HG03378 (cell line): Measurements from ENCODE around the gene TRIM34.
A peak's percentile ranks its signal among the peaks of the same experiment; 100 is the strongest.
"Not testable (repeated sequence)": the region's sequence is repeated elsewhere in the genome, so short reads cannot be mapped to it uniquely, and the experiment has no call there.

Experiments
- ATAC-seq: cut with Tn5 transposase; IDR thresholded peaks from one replicate; pipeline ENCODE4 v1.9.1; 2021; ENCODE audit warnings: mild to moderate bottlenecking, moderate library complexity; ENCODE audit not compliant: unreplicated experiment

TRIM34 gene, protein sequence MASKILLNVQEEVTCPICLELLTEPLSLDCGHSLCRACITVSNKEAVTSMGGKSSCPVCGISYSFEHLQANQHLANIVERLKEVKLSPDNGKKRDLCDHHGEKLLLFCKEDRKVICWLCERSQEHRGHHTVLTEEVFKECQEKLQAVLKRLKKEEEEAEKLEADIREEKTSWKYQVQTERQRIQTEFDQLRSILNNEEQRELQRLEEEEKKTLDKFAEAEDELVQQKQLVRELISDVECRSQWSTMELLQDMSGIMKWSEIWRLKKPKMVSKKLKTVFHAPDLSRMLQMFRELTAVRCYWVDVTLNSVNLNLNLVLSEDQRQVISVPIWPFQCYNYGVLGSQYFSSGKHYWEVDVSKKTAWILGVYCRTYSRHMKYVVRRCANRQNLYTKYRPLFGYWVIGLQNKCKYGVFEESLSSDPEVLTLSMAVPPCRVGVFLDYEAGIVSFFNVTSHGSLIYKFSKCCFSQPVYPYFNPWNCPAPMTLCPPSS

DNA sequence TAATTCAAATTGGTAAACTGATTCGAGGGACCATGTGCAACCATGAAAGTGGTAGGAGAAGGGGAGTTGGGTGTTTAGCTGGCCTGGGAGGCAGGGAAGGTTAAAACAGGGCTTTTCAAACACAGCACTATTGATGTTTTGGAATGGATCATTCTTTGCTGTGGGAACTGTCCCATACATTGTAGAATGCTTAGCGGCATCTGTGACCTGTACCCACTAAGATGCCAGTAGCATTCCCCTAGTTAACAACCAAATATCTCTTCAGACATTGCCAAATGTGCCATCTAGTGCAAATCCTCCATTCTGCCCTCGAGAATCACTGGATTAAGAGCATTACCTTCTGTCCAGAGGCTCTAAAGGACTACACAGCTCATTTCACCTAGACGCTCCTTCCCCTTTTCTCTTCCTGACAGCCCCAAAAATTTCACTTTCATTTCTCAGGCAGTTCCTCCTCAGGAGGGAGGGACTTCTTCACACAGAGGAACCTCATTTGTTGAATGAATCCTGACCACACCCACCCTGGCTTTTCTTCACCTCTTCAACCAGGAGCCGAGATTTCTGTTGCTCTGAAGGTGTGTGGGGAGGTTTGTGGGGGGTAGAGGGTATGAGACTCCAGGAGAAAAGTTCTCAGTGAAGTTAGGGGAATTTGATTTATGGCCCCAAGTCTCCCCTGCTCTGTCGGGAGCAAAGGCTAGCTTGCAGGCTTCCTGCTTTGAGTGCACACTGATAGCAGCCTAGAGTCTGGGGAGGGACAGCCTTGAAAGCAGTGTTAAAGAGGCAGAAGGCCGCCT lies at the start of gene TRIM34:
Gene TRIM34, plus strand, starts transcription at position 513 of the 791 bp plus-strand sequence. CDS start 7,331 bp downstream, outside the sequence.
- ATAC-seq, result peak; percentile 99

DNA sequence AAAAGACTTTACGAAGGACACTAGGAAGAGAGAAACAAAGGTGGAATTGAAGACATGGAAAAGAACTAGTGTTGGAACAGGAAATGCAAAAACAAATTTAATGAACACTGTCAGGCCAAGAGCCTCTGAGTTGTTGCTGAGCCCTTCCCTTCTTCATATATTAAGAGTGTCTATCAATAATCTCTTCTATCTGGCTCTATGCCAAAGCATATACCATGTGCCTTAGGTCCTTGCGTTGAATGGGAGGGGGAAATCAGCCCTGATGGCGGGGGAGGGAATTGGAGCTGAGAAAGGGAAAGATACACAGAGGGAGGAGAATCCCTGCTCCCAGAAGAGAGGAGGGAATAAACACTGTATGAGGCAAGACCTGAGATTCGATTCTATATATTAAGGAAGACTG lies 49.6 kb upstream of the TRIM34 start:
- no peak for ATAC-seq

DNA sequence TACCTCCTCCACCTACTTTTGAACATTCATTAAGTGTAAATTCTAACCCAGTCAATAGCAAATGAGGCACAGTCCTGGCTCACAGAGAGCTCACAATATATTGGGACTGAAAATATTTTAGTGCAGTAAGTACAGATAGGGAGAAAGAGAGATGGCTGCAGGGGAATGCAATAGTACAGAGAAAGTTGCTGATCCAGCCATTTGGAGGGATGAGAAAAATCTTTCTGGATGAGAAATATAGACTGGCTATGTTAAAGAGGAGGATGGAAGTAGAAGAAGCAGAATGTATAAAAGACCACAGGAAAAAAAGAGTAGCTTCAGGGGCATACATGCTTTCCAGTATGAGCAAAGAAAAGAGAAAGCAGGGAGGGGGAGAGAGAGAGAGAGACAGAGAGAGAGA lies 47.7 kb upstream of the TRIM34 start:
- no peak for ATAC-seq

DNA sequence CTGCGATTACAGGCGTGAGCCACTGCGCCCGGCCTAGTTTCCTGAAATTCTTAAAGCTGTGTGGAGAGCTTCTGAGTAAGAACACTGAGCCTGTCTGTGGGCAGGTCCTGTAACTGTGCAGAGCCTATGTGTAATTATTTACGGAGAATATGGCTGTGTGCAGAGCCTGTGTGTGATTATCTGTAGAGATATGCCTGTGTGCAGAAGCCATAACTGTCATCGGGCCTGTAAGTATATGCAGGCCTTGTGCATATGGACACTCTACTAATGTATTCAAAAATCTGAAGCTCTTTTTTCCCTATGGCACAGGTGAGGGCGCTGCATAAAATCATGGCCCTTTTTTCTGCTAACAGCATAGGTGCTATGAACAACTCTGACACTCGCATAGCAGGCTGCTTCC lies 44.2 kb upstream of the TRIM34 start, which contains the start of gene OR52B6:
Gene OR52B6, plus strand, starts transcription at position 301 of the 400 bp plus-strand sequence. Its CDS starts 0 bp downstream, at position 301.
- ATAC-seq, result no peak

DNA sequence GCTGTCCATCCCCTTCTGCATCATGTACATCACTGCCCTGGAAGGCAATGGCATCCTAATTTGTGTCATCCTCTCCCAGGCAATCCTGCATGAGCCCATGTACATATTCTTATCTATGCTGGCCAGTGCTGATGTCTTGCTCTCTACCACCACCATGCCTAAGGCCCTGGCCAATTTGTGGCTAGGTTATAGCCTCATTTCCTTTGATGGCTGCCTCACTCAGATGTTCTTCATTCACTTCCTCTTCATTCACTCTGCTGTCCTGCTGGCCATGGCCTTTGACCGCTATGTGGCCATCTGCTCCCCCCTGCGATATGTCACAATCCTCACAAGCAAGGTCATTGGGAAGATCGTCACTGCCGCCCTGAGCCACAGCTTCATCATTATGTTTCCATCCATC lies 43.8 kb upstream of the TRIM34 start:
- no peak for ATAC-seq

DNA sequence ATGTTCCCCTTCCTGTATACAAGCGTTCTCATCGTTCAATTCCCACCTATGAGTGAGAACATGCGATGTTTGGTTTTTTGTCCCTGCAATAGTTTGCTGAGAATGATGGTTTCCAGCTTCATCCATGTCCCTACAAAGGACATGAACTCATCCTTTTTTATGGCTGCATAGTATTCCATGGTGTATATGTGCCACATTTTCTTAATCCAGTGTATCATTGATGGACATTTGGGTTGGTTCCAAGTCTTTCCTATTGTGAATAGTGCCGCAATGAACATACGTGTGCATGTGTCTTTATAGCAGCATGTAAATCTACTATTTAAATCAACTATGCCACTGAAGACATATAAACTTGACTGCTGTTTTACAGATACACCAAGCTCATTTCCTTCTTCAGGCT lies 40.3 kb upstream of the TRIM34 start:
- ATAC-seq, result not testable (repeated sequence)

DNA sequence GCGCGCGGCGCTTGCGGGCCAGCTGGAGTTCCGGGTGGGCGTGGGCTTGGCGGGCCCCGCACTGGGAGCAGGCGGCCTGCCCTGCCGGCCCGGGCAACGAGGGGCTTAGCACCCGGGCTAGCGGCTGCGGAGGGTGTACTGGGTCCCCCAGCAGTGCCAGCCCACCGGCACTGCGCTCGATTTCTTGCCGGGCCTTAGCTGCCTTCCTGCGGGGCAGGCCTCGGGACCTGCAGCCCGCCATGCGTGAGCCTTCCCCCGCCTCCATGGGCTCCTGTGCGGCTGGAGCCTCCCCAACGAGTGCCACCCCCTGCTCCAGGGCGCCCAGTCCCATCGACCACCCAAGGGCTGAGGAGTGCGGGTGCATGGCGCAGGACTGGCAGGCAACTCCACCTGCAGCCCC lies 34.9 kb upstream of the TRIM34 start:
- ATAC-seq, result not testable (repeated sequence)

DNA sequence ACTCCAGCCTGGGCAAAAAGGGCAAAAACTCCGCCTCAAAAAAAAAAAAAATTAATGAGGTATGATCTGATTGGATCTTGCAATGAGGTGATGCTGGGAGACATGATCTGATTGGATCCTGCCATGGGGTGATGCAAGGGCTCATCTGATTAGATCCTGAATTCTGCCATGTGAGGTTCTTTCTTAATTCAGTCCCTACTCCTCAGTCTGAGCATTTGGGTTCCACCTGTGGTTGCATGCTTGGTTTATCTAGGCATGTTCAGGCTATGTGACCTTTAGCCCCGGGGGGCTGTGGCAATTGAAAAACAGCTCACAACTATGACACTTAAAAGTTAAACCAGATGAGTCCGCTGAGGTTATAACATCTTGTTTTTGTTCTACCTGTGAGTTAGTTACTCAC lies 33.2 kb upstream of the TRIM34 start:
- no peak for ATAC-seq

DNA sequence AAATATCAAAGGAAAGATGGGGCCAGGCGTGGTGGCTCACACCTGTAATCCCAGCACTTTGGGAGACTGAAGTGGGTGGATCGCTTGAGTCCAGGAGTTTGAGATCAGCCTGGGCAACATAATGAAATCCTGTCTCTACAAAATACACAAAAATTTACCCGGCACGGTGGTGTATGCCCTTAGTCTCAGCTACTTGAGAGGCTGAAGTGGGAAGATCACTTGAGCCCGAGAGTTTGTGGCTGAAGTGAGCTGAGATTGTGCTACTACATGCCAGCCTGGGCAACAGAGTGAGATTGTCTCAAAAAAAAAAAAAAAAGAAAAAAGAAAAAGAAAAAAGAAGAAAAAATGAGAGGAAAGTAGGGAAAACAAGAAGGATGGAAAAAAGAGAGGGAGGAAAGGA lies 32.2 kb upstream of the TRIM34 start:
- ATAC-seq, result no peak

DNA sequence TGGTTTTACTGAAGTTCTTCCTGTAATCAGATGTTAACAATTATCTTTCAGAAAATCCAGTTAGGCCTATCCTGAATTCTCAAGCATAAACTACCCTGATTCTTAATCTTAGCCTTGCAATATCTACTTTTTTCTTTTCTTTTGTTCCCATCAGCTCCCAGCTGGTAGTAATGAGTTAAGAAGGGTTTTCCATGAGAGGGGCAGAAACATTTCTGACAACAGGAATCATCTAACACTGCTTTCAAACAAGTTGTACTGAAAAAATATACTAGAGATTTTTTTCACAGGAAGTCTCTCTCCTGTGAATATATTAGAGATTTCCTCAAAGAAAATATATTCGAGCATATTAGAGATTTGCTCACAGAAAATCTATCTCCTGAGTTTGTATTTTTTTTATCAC lies 31.7 kb upstream of the TRIM34 start:
- no peak for ATAC-seq

DNA sequence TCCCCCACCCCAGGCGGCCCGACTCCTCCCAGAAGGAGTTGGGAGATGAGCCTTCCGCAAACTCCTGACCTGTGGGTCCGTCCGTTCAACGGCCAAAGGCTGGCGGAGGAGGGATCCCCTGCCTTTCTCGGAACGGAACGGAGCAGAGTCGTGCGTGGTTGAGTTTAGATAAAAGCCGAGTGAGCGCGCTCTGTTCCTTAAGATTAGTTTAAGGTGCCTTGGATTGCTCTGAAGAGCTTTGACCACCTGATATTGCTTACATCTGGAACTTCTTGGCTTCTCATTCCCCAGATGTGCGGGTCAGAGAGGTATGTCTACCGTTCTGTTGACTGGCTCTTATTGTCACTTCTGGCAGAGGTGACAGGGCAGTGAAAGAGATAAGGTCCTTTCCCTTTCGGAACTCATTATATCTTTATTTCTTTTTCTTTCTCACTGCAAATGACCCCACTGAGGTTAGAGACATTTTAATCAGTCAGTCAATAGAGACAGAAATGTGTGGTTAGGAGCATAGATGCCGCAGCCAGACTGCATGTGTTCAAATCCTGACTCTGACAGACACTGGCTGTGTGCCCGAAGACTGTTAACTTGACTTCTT lies 28.1 kb upstream of the TRIM34 start, which contains the start of gene TRIM6:
Gene TRIM6, plus strand, starts transcription at position 31 of the 595 bp plus-strand sequence. Its CDS starts 261 bp downstream, at position 292.
- no peak for ATAC-seq

DNA sequence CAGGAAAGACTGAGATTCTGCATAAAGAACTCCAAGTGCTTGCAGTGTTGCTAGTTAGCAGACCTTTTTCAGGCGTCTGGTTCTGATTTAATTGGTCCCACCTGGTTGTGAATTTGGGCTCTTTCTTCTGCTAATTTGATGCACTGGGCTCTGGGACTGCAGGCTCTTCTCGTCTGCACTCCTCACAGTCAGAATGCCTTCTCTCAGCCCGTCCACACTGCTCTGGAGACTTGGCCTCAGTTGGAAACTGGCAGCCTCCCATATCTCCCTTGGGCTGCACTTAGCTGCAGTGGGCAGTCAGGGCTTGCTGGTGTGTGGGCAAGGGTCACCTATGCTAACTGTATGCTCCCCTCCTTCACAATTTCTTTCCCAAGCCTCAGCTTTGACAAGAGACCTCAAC lies 26.8 kb upstream of the TRIM34 start:
- no peak for ATAC-seq

DNA sequence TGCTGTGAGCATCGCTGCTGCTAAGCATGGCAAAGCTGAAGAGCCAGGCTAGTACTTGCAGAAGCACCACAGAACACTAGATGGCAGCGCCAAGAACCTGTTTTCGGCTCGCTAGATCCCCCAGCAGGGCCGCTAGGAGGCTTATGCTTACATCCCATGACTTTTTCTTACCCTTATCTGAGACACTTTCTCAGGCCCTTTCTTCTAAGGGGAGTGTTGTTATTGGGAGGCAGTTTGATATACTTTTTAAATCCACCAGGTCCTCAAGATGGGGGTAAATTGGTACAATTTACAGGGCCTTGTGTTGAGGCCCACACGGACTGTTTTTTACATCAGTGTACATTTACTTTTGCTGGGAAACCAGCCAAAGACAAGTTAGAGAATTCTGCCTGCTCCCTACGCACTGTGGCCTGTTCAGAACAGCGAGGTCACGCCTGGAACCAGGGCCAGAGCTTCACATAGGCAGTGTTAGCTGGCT lies 24.4 kb upstream of the TRIM34 start:
- peak; percentile 88 for ATAC-seq

DNA sequence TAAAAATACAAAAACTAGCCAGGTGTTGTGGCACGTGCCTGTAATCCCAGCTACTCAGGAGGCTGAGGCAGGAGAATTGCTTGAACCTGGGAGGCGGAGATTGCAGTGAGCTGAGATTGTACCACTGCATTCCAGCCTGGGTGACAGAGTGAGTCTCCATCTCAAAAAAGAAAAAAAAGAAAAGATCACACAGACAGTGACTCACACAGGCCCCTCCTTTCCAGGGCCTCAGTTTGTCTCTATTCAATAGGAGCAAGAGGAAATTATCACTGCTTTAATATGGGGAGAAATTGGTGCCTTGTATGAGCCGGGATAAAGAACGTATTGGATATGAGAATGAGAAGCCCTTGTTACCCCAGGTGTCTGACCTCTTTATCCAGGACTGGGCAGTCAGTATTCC lies 22.0 kb upstream of the TRIM34 start:
- not testable (repeated sequence) for ATAC-seq

DNA sequence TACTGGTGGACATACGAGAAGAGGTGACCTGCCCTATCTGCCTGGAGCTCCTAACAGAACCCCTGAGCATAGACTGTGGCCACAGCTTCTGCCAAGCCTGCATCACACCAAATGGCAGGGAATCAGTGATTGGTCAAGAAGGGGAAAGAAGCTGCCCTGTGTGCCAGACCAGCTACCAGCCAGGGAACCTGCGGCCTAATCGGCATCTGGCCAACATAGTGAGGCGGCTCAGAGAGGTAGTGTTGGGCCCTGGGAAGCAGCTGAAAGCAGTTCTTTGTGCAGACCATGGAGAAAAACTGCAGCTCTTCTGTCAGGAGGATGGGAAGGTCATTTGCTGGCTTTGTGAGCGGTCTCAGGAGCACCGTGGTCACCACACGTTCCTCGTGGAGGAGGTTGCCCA lies 21.5 kb upstream of the TRIM34 start:
- ATAC-seq, result no peak

DNA sequence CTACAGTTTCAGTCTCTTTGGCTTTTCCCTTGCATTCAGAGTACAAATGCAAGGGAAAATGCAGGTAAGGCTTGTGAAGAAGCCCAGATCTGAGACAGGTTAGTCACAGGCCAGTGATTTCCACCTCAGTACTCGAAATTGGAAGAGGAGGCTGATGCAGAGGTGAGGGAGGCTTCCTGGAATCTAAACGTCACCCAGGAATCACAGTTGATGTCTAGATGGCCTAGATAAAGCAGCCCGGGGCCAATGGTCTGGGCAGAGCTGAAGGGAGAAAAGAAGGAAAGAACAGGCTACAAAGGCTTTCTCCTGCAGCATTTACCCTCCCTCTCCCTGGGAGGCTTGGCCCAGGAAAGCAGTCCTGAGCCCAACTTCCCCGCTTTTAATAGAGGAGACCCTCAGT lies 19.9 kb upstream of the TRIM34 start:
- no peak for ATAC-seq

DNA sequence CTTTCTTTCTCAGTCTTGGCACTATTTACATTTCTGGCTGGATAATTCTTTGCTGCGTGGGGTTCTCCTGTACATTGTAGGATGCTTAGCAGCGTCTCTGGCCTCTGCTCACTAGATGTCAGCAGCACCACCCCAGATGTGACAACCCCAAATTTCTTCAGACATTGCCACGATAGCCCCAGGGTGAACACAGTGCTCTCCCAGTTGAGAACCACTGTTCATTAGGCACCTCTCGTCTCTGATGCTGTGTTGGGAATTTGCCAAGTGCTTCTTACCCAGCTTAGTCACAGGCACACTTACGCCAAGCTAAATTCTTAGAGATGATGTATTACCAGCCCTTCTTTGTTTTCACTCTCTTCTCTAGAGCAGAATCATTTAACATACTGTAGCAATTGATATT lies 19.0 kb upstream of the TRIM34 start:
- ATAC-seq, result no peak

DNA sequence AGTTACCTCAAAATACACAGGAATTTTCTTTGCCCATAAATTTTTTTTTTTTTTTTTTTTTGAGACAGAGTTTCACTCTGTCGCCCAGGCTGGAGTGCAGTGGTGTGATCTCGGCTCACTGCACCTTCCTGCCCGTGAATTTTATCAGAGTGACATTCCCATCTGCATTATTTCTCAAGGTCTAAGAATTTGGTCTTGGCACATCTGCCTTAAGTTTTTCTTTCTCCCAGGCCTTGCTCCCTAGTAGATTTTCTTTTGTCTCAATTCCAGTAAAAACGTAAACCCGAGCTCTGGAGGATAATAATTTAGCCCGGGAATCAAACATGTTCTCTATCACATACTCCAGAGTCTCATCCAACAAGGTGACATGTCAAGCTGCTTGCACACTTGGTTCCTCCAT lies 16.0 kb upstream of the TRIM34 start:
- no peak for ATAC-seq

DNA sequence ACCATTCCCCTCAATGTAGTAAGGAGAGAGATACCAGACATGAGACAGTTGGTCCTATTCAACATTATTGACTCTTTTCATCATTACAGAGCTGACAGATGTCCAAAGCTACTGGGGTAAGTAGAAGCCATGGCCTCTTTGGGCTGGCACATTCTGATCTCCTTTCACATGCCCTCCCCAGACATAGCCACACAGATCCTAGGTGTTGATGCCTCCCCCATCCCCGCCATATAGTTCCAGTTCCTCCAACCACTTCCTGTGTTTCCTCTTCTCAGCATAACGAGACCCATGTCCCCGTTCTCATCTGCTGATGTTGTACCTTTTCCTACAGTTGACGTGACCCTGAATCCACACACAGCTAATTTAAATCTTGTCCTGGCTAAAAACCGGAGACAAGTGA lies 14.4 kb upstream of the TRIM34 start:
- no peak for ATAC-seq

DNA sequence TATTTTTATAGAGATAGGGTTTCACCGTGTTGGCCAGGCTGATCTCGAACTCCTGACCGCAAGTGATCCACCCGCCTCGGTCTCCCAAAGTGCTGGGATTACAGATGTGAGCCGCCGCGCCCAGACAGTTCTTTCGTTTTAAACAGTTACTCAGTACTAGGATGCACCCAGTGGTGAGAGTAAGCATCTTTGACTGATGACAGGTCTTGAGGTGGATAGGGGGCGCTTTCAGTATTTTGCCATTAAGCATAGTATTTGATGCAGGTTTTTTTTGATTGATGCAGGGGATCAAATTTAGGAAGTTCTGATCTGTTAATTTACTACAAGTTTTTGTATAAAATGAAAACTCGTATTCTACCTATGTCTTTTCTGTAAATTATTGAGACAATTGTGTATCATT lies 13.2 kb upstream of the TRIM34 start:
- no peak for ATAC-seq

DNA sequence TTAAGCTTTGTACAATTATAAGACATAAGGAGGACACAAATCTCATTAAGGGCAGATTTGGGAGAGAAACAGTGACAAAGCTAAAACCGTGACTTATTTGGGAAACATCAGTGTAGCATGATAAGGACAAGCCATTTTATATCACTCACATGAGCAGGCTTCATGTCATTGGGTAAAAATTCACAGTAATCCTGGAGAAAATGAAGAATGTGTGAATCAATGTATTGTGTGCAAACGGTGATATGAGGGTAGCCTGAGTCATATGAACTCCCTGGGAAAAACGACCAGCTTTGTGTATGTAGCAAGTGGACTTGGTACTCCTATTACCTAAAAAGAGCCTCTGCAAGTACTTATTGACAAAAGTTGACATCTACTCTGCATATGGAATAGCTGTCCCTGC lies 6.0 kb upstream of the TRIM34 start:
- ATAC-seq, result no peak
